Uterus (tissue), 4 donors: Measurements from ENCODE around the gene AGMO. TPM values are rescaled to one million over a fixed set of nuclear protein-coding genes. Genes with fewer than 3 reads are reported as not detected.

Experiments
- DNase-seq, 2 donors: peaks; one replicate each; pipeline ENCODE4 v3.0.0-alpha.2; 2019 to 2020
- H3K27ac ChIP-seq, 2 donors: fragments of 200-600 bp; sonication (generic); 1 replicate in 1 of 2; 2 replicates in 1 of 2; pipeline ENCODE4 v1.5.1; 2016 to 2018
- H3K27me3 ChIP-seq, 2 donors: fragments of 200-600 bp; sonication (generic); one replicate each; pipeline ENCODE4 v1.5.1; 2018 to 2019; ENCODE audit warnings: control low read depth in 1 of 2
- H3K36me3 ChIP-seq, 2 donors: fragments of 200-600 bp; sonication (generic); one replicate each; pipeline ENCODE4 v1.5.1; 2019; ENCODE audit warnings: control low read depth in 1 of 2
- H3K4me1 ChIP-seq, 2 donors: fragments of 200-600 bp; sonication (generic); one replicate each; pipeline ENCODE4 v1.5.1; 2018 to 2019; ENCODE audit warnings: control low read depth in 1 of 2
- H3K4me3 ChIP-seq, 2 donors: fragments of 200-600 bp; sonication (generic); 1 replicate in 1 of 2; 2 replicates in 1 of 2; pipeline ENCODE4 v1.5.1; 2018 to 2019; ENCODE audit warnings: mild to moderate bottlenecking in 1 of 2
- H3K9me3 ChIP-seq, 2 donors: fragments of 200-600 bp; sonication (generic); one replicate each; pipeline ENCODE4 v1.5.1; 2019; ENCODE audit warnings: control low read depth in 1 of 2
- CTCF ChIP-seq, 4 experiments: fragments of 200-600 bp in 2 of 4; fragments of 450-650 bp in 2 of 4; sonication (generic) in 2 of 4; IDR thresholded peaks; one replicate each; pipeline ENCODE4 v1.5.1; 2016 to 2019; ENCODE audit warnings: antibody characterized with exemption in 4 of 4, mild to moderate bottlenecking in 2 of 4, moderate library complexity in 1 of 4
- POLR2A ChIP-seq, 2 donors: fragments of 450-650 bp; IDR thresholded peaks; one replicate each; pipeline ENCODE4 v1.6.1; 2016; ENCODE audit warnings: antibody characterized with exemption in 2 of 2, mild to moderate bottlenecking in 1 of 2, moderate library complexity in 1 of 2
- intact Hi-C: fragments of 100-400 bp; cut with DNase I; formaldehyde crosslinking; loops from one replicate; pipeline ENCODE4 v1.15.1; 2023; ENCODE audit warnings: low total_unique reads
- total RNA-seq, 4 donors: library from RNA; depleted of rRNA in 3 of 4; stranded (reverse); fragments of >200 nt in 3 of 4; gene quantifications; one replicate each; pipeline versions ENCODE4 v1.1.0 to v1.2.4, GENCODE V29; 2014 to 2023
- donor health status: DM: yes; HTN: yes; CAD: no.

The AGMO gene
- total RNA-seq, 4 donors from 2014 or later: 0.24 to 1.5 TPM; not detected in 2

- TF ChIP-seq POLR2A (IDR thresholded peaks at IDR 0.05) (no peak), CTCF (IDR thresholded peaks at IDR 0.05) (no peak)
- H3K36me3 ChIP-seq: no peaks in the 10 kb centered on the region
- no peaks in the 10 kb centered on the region for H3K4me1 ChIP-seq
- DNase-seq: no peak
- no peak overlapping the region for H3K4me3 ChIP-seq
- intact Hi-C loops: no loop called here
- H3K27me3 ChIP-seq: no peaks in the 10 kb centered on the region
- H3K27ac ChIP-seq: no peak overlapping the region
- no peaks in the 10 kb centered on the region for H3K9me3 ChIP-seq
Measured at GRCh38 chr7:15317215-15317614, 244.6 kb downstream of the AGMO start.

DNA sequence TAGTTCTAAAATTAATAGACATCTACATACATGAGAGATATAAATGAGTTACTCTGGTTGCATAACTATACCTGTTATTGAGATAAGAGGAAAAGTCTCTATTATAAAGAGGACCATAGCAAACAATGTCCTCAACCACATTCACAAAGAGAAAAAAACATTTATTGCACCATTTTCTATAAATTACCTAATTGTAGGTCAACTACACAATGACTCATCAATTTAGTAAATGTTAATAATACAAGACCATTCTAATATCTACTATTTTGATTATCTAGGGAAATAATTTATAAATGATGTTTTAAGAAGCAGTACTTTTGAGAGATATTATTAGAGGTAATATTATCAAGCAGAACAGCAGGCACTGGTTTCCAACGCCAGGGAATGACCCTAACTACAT, 246.1 kb downstream of the AGMO start:
- intact Hi-C loops: no loop called here
- no peaks in the 10 kb centered on the region for H3K36me3 ChIP-seq
- no peak for TF ChIP-seq POLR2A (IDR thresholded peaks at IDR 0.05)
- TF ChIP-seq CTCF (IDR thresholded peaks at IDR 0.05): no peak
- no peak overlapping the region for H3K4me3 ChIP-seq
- H3K27me3 ChIP-seq: no peaks in the 10 kb centered on the region
- no peak overlapping the region for H3K27ac ChIP-seq
- no peaks in the 10 kb centered on the region for H3K9me3 ChIP-seq
- no peak for DNase-seq
- no peaks in the 10 kb centered on the region for H3K4me1 ChIP-seq

DNA sequence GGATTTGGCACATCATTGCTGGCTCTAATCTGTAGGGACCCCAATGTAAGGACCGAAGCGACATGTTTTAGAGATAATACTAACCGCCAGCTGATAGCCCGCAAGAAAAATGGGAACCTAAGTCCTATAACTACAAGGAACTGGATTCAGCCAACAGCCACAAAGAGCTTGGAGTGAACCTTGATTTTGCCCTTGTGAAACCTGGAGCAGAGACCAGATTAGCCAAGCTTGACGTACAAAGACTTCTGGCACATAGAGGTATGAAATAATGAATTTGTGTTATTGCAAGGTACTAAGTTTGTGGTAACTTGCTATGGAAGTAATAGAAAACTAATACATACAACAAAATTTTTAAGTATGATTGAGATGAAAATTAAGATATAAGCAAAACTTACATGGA, 246.9 kb downstream of the AGMO start:
- Histone ChIP-seq H3K36me3 (no peaks in the 10 kb centered on the region), H3K4me1 (no peaks in the 10 kb centered on the region), H3K27ac (no peak overlapping the region), H3K4me3 (no peak overlapping the region), H3K9me3 (no peaks in the 10 kb centered on the region), H3K27me3 (no peaks in the 10 kb centered on the region)
- no peak for TF ChIP-seq POLR2A (IDR thresholded peaks at IDR 0.05)
- TF ChIP-seq CTCF (IDR thresholded peaks at IDR 0.05): no peak
- no peak for DNase-seq
- intact Hi-C loops: no loop called here

GRCh38 chr7:15313361-15313760, 248.5 kb downstream of the AGMO start:
- no peaks in the 10 kb centered on the region for H3K4me1 ChIP-seq
- intact Hi-C loops: no loop called here
- H3K4me3 ChIP-seq: no peak overlapping the region
- DNase-seq: no peak
- H3K9me3 ChIP-seq: no peaks in the 10 kb centered on the region
- H3K27ac ChIP-seq: no peak overlapping the region
- H3K36me3 ChIP-seq: no peaks in the 10 kb centered on the region
- TF ChIP-seq CTCF (IDR thresholded peaks at IDR 0.05) (no peak), POLR2A (IDR thresholded peaks at IDR 0.05) (no peak)
- no peaks in the 10 kb centered on the region for H3K27me3 ChIP-seq

- Histone ChIP-seq H3K9me3 (no peaks in the 10 kb centered on the region), H3K27ac (no peak overlapping the region), H3K4me1 (no peaks in the 10 kb centered on the region), H3K27me3 (no peaks in the 10 kb centered on the region), H3K4me3 (no peak overlapping the region), H3K36me3 (no peaks in the 10 kb centered on the region)
- DNase-seq: no peak
- TF ChIP-seq POLR2A (IDR thresholded peaks at IDR 0.05) (no peak), CTCF (IDR thresholded peaks at IDR 0.05) (no peak)
- intact Hi-C loops: no loop called here
Measured at GRCh38 chr7:15309872-15310271, 251.9 kb downstream of the AGMO start.
